H54 (cell line): ENCODE measurements around the gene RXFP4.
A peak's percentile ranks its signal among the peaks of the same experiment; 100 is the strongest.
"Not testable (repeated sequence)": the region's sequence is repeated elsewhere in the genome, so short reads cannot be mapped to it uniquely, and the experiment has no call there.

Source experiments
- DNase-seq: peaks from one replicate; pipeline ENCODE4 v3.0.0; 2011; ENCODE audit warnings: low spot score, mixed read lengths; ENCODE audit not compliant: insufficient read length
- FAIRE-seq: peaks from 3 replicates; lab custom pipeline; 2011; peaks lifted over from hg19 to GRCh38; lab: Jason Lieb, UNC
- POLR2A ChIP-seq: IDR thresholded peaks from 2 replicates; pipeline ENCODE4 v1.6.1; 2011; ENCODE audit warnings: low read depth, mild to moderate bottlenecking, low read length

The RXFP4 gene, protein sequence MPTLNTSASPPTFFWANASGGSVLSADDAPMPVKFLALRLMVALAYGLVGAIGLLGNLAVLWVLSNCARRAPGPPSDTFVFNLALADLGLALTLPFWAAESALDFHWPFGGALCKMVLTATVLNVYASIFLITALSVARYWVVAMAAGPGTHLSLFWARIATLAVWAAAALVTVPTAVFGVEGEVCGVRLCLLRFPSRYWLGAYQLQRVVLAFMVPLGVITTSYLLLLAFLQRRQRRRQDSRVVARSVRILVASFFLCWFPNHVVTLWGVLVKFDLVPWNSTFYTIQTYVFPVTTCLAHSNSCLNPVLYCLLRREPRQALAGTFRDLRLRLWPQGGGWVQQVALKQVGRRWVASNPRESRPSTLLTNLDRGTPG

DNA sequence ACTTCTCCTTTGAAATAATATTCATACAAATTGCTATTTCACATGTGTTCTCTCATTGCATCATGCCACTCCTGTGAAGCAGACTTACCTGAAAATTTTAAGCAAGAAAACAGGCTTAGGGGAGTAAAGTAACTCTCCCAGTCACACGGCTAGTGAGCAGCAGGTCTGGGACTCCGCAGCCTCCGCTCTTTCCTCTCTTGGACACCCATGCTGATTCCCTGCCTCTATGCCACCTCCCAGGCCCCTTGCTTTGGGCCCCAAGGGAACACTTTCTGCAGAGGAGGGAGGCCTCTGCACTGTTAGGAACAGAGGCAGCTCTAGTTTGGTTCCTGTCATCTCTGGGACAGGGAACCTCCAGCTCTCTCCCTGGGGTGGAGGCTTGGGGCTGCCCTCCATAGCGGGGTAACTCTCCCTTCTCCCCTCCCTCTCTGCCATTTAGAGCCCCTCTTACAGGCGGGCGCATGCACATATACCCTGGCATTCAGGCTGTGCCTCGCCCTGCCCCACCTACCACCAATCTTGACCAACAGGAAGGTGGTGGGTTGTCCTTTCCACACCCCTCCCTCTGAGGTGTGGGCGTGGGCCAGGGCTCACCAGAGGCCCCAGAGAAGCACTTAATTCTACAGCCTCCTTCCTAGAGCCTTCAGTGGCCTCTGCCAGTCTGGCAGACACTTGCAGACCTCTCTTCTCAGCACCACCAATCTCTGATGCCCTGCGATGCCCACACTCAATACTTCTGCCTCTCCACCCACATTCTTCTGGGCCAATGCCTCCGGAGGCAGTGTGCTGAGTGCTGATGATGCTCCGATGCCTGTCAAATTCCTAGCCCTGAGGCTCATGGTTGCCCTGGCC, at the start of gene RXFP4:
TSS of gene RXFP4 (plus strand) at position 646 of the 852 bp plus-strand sequence. CDS start at position 718, 72 bp downstream.
- no peak for DNase-seq
- no peak for FAIRE-seq
- TF ChIP-seq POLR2A = no peak

DNA sequence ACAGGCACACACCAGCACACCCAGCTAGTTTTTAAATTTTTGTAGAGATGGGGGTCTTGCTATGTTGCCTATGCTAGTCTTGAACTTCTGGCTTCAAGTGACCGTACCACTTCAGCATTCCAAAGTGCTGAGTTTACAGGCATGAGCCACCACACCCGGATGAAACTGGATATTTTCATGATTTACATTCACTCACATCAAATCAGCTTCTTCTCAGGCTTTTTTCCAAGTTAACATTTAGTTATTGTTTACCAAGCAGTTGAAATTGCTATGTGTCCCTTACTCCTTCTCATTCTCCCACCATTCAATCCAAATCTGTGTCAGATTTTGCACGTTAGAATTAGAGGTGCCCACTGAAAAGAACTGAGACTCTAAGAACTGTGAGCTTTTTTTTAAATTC, 48.6 kb upstream of the RXFP4 start:
- no peak for TF ChIP-seq POLR2A
- FAIRE-seq (peak; percentile 38), DNase-seq (peak; percentile 35)

DNA sequence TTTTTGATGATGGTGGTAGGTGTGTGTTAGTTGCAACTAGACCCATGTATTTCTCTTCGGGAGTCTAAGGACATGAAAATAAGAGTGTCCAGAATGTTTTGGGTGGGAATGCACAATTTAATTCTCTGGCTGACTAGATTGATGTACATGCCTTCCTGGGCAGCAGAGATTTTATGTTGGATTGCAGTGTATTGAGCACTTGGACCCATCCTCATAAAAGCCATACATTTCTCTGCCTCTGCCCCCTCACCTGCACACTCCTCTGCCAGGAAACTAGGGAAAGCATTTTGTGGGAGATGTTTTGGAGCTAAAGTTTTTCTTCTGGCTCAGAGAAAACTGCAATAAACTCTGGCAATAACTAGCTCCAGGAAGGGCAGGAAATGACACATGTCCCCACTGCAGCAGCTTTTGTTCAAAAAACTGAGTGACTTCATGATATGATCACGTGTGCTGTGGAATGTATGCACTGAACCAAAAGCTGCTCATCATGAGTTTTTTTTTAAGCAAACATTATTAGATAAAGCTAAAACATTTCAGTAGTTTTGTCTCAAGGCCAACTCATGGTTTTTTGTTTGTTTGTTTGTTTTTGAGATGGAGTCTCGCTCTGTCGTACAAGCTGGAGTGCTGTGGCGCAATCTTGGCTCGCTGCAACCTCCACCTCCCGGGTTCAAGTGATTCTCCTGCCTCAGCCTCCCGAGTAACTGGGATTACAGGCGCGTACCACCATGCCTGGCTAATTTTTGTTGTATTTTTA, 47.9 kb upstream of the RXFP4 start:
- DNase-seq = peak; percentile 67
- TF ChIP-seq POLR2A = no peak

DNA sequence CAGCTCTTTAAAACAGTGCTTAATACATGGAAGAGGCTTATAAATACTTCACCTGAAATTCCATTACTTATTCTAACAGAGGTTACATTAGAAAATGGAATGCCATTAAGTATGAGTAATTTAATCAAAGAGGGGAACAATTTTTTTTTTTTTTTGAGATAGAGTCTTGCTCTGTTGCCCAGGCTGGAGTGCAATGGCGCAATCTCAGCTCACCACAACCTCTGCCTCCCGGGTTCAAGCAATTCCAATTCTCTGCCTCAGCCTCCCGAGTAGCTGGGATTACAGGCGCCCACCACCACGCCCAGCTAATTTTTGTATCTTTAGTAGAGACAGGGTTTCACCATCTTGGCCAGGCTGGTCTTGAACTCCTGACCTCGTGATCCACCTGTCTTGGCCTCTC, 45.8 kb upstream of the RXFP4 start:
- DNase-seq, FAIRE-seq: not testable (repeated sequence)

More for the DNA sequence above, 47.9 kb upstream of the RXFP4 start:
- peak; percentile 58 for FAIRE-seq

DNA sequence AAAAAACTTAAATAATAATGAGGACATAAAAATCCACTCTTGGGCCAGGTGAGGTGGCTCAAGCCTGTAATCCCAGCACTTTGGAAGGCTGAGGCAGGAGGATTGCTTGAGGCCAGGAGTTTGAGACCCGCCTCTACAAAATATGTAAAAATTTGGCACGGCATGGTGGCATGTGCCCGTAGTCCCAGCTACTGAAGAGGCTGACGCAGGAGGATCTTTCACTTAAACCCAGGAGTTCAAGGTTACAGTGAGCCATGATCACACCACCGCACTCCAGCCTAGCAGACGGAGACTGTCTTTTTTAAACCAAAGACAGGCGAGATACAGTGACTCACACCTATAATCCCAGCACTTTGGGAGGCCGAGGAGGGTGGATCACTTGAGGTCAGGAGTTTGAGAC, 45.0 kb upstream of the RXFP4 start:
- DNase-seq, FAIRE-seq: not testable (repeated sequence)

DNA sequence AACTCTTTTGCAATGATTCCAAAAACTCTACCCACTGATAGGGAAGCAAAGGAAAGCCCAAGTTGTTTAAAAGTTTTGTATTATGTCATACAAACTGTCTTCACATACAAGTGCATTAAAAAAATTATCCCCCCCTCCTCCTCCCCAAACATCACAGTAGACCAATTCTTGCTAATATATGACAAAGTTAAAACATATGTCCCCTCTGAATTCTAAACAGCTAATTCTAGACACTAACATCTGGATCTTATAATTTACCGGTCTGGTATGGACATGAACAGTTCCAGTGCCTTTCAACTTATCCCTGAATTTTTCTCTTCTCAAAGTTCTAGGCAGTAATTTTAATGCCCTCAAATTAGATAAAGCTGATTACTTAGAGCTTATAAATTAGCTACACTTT, 43.7 kb upstream of the RXFP4 start:
- FAIRE-seq (no peak), DNase-seq (no peak)
- no peak for TF ChIP-seq POLR2A

DNA sequence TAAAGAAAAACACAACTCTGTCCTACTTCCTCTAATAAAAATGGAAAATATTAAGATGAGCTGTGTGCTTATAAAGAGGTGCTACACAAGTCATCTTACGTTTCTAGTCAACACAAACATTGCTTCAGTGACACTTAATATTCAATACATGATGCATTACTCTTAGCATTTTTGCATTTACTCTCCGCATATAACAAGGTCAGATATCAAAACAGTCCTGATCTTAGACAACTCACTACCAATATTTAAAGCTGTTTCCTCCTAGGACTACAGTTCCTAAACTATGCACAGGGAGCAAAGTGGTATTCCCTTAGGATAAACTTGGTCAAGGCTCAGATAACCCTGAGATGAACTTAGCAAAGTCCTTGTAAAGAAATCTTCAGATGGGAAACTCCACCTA, 42.5 kb upstream of the RXFP4 start:
- no peak for TF ChIP-seq POLR2A
- DNase-seq (no peak), FAIRE-seq (no peak)

DNA sequence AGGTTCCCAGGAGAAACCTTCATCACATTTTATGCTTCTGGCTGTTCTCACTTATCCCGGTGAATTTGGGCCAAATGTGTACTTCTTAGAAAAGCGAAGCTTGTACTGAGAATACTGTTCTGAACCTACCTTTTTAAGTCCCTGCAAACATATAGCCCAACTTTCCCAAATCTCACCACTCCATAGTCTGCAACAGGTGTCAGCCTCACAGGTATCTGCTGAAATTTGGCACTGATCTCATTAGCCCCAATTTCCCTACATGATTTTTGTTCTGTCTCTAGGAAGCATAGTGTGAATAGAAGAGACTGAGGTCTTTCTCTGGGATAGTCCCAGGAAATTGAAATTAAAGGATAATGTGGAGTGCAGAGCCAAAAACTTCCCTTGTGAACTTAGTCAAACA, 41.8 kb upstream of the RXFP4 start:
- no peak for TF ChIP-seq POLR2A
- DNase-seq (no peak), FAIRE-seq (no peak)

DNA sequence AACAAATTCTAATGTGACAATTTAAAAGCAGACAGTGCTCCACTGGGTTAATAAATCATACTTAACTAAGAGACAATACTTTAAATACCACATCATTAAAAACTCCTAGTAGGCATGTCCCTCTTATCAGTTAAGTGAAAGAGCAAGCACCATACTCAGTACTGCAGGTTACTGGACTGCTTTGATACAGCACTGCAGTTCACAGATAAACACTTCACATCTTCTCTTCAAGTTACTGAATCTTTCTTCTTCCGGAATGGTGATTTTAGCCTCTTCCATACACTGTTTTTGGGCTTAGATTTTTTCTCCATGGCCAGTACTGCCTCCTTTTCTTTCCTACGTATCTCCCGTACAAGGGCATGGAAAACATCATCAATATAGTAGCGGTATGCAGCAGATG, 41.3 kb upstream of the RXFP4 start:
- FAIRE-seq = no peak

DNA sequence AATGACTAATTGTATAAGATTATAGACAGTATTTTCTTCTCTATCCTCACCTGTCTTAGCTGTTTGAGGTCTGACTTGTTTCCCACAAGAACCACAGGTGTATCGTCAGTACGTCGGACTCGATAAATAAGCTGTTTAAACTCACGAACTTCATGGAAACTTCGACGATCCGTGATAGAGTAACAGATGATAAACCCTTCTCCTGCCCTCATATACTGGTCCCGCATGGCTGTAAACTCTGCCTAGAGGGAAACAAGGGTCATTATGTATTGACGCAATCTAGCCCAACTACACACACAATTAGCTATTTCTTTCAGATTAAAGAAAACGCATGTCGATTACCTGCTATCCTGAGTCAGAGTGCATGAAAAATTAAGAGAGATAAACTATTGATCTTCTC, 37.2 kb upstream of the RXFP4 start:
- DNase-seq = no peak
- no peak for FAIRE-seq
- no peak for TF ChIP-seq POLR2A

More for the DNA sequence above, 41.3 kb upstream of the RXFP4 start:
- DNase-seq = no peak
- TF ChIP-seq POLR2A = no peak

DNA sequence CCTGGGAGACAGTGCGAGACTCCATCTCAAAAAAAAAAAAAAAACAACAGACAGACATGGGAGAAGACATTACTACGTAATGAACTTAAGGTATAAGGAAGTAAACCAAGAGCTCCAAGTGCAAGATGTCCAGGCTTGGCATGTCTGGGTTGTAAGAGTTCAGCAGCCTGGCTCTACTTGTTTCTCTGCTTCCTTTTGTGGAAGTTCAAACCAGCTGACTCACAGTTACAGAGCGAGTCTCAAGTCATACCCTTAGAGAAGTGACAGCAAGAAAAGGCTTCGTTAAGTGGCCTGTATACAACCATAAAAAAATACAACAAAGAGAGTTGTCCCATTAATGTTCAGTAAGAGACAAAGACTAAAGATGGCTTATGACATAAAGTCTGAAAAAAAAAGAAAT, 31.5 kb upstream of the RXFP4 start:
- DNase-seq (no peak), FAIRE-seq (no peak)
- no peak for TF ChIP-seq POLR2A

DNA sequence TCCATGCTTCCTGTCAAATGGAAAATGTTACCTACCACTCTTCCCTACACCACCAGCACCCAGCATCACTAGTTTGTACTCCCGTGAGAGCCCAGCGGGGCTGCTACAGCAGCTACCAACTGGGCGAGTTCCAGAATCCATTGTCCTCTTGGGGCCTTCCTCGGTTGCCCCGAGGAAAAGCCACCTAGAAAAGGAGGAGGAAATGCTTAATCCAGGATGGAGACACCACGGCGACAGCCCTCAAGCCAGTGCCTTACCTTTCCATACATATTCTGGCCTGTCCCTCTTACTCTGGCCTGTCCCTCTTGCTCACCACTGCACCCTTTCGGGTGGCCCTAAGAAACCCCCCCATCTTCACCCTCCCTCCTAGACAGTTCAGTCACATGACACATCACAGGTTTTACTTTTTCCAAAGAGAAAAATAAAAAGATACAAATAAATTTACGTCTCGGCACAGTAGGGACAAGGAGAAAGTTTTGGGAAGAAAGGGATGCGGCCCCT, 30.8 kb upstream of the RXFP4 start:
- TF ChIP-seq POLR2A = no peak
- DNase-seq (peak; percentile 47), FAIRE-seq (no peak)

DNA sequence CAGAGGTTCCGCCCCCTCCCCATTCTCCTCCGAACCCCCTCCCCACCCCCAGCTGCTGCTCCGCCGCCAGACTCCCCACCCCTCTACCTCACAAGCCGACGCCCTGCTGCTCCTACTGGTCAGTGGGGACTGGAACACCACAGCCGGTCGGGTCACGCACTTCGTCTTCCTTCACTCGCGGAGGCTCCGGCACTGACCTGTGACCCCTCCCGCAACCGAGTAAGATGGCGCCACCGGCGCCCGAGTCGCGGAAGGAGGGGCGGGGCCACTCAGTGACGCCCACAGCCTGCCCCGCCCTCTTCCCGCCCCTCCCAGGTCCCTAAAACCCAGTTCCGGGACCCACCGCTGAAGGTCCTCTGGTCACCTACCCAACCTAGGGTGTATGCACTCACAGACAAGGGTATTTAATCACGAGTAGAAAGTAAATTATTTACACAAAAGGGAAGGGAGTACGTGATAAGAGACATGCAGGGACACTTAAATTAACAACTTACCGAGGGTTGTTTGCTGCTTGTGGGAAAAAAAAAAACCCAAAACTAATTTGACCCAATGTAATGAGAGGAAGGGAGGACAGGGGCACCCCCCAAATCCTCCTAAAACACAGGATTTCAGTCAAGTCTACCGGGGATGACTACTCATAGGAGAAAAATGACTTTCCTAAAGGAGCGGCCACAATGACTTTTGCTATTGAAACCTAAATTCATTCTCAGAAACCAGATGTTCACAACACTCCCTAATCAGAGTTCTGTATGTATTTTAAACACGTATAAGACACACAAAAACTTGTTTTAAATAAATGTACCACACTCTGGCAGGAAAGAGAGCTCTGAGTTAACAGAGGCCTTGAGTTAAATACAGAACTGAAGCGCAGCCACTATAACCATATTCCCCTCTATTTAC, 30.0 kb upstream of the RXFP4 start, which contains the start of gene RIT1:
TSS of gene RIT1 (minus strand) at position 194 of the 900 bp plus-strand sequence. CDS start 588 bp downstream, outside the sequence.
- FAIRE-seq (no peak), DNase-seq (peak; percentile 80)
- peak; percentile 81; the same call in 1 of the 2 replicates for TF ChIP-seq POLR2A
